Mesothelial cell of epicardium (in vitro differentiated cells): Measurements from ENCODE around the gene PLEKHG1. TPM values are rescaled to one million over a fixed set of nuclear protein-coding genes. Genes with fewer than 3 reads are reported as not detected.

Experiments used
- DNase-seq, 2 experiments: peaks; one replicate each; pipeline ENCODE4 v3.0.0; 2021; ENCODE audit warnings: low spot score in 2 of 2; ENCODE audit not compliant: unreplicated experiment in 2 of 2
- H3K27ac Mint-ChIP-seq: 2 replicates; pipeline ENCODE4 v1.8.0; 2021; ENCODE audit warnings: mixed read lengths
- H3K27me3 Mint-ChIP-seq: 2 replicates; pipeline ENCODE4 v1.8.0; 2021; ENCODE audit warnings: low read depth, mixed read lengths
- H3K36me3 Mint-ChIP-seq: 2 replicates; pipeline ENCODE4 v1.8.0; 2021; ENCODE audit warnings: mixed read lengths
- H3K4me1 Mint-ChIP-seq: 2 replicates; pipeline ENCODE4 v1.8.0; 2021; ENCODE audit warnings: mixed read lengths
- H3K4me3 Mint-ChIP-seq: 2 replicates; pipeline ENCODE4 v1.8.0; 2021; ENCODE audit warnings: mild to moderate bottlenecking, moderate library complexity, mixed read lengths
- H3K9me3 Mint-ChIP-seq: 2 replicates; pipeline ENCODE4 v1.8.0; 2021; ENCODE audit warnings: mixed read lengths
- total RNA-seq: library from RNA; stranded (reverse); gene quantifications from 3 replicates; pipeline ENCODE4 v1.2.1, GENCODE V29; 2021
- TF ChIP-seq, protein P1 (sequence below): fragments of 200-600 bp; sonication (generic); IDR thresholded peaks from one replicate; pipeline ENCODE4 v1.5.0; 2021; ENCODE audit warnings: antibody characterized with exemption; ENCODE audit not compliant: unreplicated experiment

The PLEKHG1 gene
- total RNA-seq, 1 donor from 2014 or later: 69.3 TPM

DNA sequence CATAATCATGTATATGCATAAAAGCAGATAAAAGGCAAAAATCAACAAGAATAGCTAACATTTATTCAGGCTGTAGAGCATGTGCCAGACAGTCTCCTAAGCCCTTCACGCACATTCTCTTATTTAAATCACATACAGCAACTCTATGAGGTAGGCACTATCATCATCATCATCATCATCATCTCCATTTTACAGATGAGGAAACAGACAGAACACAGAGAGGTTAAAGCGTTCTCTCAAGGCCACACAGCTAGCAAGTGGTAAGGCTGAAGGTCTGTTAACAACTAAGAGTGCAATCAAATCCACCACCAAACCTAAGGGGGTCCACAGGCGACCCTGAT, 857 bp upstream of the PLEKHG1 start:
- H3K27me3 Mint-ChIP-seq: peaks cover 13% of the 10 kb centered on the region
- DNase-seq: no peak
- H3K36me3 Mint-ChIP-seq: no peaks in the 10 kb centered on the region
- H3K27ac Mint-ChIP-seq: peak overlapping the region; percentile 86
- H3K4me3 Mint-ChIP-seq: peak overlapping the region; percentile 76
- peaks cover 46% of the 10 kb centered on the region for H3K4me1 Mint-ChIP-seq
- no peaks in the 10 kb centered on the region for H3K9me3 Mint-ChIP-seq
- TF ChIP-seq, protein P1, sequence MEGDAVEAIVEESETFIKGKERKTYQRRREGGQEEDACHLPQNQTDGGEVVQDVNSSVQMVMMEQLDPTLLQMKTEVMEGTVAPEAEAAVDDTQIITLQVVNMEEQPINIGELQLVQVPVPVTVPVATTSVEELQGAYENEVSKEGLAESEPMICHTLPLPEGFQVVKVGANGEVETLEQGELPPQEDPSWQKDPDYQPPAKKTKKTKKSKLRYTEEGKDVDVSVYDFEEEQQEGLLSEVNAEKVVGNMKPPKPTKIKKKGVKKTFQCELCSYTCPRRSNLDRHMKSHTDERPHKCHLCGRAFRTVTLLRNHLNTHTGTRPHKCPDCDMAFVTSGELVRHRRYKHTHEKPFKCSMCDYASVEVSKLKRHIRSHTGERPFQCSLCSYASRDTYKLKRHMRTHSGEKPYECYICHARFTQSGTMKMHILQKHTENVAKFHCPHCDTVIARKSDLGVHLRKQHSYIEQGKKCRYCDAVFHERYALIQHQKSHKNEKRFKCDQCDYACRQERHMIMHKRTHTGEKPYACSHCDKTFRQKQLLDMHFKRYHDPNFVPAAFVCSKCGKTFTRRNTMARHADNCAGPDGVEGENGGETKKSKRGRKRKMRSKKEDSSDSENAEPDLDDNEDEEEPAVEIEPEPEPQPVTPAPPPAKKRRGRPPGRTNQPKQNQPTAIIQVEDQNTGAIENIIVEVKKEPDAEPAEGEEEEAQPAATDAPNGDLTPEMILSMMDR: no peak

DNA sequence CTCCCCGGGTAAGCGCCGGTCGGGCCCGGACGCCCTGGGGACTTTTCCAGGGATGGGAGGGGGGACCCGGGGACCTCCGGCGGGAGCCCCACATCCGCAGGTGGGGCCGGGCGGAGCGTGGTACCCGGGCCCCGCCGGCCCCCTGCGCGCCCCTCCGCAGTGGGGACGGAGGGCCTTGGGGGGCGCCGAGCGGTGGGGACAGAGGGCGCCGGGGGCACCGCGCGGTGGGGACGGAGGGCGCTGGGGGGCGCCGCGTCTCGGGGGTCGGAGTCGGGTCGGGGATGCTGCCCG, 270 bp downstream of the PLEKHG1 start:
- Mint-ChIP-seq H3K9me3 (no peaks in the 10 kb centered on the region), H3K36me3 (no peaks in the 10 kb centered on the region), H3K4me1 (peaks cover 51% of the 10 kb centered on the region), H3K4me3 (no peak overlapping the region), H3K27me3 (peaks cover 13% of the 10 kb centered on the region), H3K27ac (no peak overlapping the region)
- DNase-seq: no peak
- TF ChIP-seq, protein P1: no peak

DNA sequence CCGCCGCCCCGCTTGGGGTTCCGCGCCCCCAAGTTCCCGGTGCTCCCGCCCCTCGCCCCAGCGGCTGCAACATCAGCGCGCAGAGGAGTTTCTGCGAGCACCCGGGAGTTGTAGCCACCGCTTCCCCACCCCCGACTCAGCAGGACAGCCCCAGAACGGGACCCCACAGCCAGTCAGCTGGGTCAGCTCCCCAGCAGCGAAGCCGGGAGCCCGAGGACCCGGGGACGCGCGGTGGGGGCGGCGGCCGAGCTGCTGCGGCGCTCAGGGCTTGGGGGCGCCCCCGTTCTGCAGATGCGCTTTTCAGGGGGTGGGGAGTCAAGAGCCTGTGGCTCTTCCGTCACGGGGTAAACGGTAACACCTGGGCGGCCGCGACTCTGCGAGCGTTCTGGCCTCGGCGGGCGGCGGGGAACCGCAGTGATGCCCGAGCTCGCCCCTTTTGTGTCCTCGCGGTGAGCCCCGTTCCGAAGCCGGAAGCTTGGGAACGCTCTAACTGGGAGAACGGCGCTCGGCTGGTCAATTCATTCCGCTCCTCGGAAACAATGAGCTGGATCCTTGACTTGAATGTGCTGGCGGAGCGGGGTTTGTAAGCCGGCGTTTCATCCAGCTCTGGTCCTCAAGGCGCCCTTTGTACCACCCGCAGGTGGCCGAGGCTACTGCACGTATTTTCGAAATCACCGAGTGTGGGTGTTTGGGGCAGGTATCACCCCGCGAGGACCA, 774 bp downstream of the PLEKHG1 start:
- TF ChIP-seq, protein P1: peak; percentile 48
- Mint-ChIP-seq H3K4me3 (peak overlapping the region; percentile 97), H3K36me3 (no peaks in the 10 kb centered on the region), H3K27ac (peak overlapping the region; percentile 98), H3K27me3 (peaks cover 13% of the 10 kb centered on the region), H3K9me3 (no peaks in the 10 kb centered on the region), H3K4me1 (peaks cover 51% of the 10 kb centered on the region)
- DNase-seq: peak; percentile 43 to 78

DNA sequence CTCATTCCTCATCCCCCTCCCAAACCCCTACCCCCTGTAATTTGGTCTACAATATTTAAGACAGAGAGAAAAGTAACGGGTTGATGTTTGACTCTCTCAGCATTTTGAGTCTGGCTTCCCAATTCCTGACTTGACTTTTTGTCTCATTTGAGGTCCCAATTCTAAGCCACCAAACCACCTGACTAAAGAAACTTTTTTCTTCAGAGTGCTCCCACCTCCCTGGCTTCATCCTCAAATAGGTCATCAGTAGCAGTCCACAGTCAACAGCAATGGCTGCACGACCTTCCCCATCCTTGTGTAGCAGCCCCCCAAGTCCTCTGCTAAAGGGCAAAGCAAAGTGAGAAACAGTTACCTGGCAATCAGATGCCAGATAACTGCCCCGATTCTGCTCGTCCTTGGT, 1.8 kb downstream of the PLEKHG1 start:
- Mint-ChIP-seq H3K9me3 (no peaks in the 10 kb centered on the region), H3K36me3 (no peaks in the 10 kb centered on the region), H3K27ac (peak overlapping the region; percentile 98), H3K4me3 (peak overlapping the region; percentile 97), H3K27me3 (peaks cover 13% of the 10 kb centered on the region), H3K4me1 (peaks cover 55% of the 10 kb centered on the region)
- TF ChIP-seq, protein P1: no peak
- no peak for DNase-seq

DNA sequence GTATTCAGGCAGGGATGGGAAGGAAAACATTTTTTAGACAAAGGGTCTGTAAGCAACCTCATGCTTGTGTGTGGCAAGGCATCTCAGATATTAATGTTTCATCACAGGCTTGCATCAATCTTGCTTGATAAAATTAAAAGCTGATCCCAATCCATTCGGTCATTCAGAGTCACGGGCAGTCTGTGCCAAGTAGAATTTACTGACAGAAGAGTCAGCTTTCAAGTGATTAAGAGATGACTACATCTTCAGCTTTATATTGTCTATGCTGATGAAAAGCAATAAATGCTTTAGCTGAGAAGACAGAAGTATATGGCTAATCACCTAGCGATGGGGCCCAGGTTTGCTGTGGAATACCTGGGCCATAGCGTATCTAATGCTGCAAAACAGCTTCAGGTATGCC, 3.5 kb downstream of the PLEKHG1 start:
- Mint-ChIP-seq H3K9me3 (no peaks in the 10 kb centered on the region), H3K4me3 (no peak overlapping the region), H3K4me1 (peaks cover 65% of the 10 kb centered on the region), H3K27me3 (peaks cover 13% of the 10 kb centered on the region), H3K27ac (no peak overlapping the region), H3K36me3 (no peaks in the 10 kb centered on the region)
- no peak for DNase-seq
- TF ChIP-seq, protein P1: no peak

DNA sequence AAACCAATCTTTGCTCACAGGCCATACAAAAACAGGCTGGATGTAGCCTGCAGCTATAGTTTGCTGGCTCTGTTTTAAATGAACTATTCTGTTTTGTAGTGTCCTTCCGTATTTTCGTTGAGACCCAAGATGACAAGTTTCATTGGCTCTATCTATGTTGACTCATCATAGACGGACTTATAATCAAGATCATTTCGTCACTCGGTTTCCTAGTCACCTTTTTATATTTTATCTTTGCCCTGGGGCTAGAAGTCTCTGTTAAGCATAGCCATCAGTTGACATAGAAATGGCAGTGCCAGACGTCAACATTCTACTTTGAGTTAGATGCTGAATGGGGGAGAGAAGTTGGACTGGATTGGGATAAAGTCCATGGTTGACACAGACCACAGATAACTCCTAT, 4.8 kb downstream of the PLEKHG1 start:
- TF ChIP-seq, protein P1: no peak
- no peak for DNase-seq
- Mint-ChIP-seq H3K27ac (no peak overlapping the region), H3K4me1 (peaks cover 57% of the 10 kb centered on the region), H3K36me3 (peaks cover 3% of the 10 kb centered on the region), H3K27me3 (peaks cover 10% of the 10 kb centered on the region), H3K4me3 (no peak overlapping the region), H3K9me3 (no peaks in the 10 kb centered on the region)
